Measurements from ENCODE around the gene ADIPOR2. TPM values are rescaled to one million over a fixed set of nuclear protein-coding genes. Genes with fewer than 3 reads are reported as not detected.

Gene ADIPOR2
- total RNA-seq, 1 donor from 2014 or later, result 43.0 TPM

DNA sequence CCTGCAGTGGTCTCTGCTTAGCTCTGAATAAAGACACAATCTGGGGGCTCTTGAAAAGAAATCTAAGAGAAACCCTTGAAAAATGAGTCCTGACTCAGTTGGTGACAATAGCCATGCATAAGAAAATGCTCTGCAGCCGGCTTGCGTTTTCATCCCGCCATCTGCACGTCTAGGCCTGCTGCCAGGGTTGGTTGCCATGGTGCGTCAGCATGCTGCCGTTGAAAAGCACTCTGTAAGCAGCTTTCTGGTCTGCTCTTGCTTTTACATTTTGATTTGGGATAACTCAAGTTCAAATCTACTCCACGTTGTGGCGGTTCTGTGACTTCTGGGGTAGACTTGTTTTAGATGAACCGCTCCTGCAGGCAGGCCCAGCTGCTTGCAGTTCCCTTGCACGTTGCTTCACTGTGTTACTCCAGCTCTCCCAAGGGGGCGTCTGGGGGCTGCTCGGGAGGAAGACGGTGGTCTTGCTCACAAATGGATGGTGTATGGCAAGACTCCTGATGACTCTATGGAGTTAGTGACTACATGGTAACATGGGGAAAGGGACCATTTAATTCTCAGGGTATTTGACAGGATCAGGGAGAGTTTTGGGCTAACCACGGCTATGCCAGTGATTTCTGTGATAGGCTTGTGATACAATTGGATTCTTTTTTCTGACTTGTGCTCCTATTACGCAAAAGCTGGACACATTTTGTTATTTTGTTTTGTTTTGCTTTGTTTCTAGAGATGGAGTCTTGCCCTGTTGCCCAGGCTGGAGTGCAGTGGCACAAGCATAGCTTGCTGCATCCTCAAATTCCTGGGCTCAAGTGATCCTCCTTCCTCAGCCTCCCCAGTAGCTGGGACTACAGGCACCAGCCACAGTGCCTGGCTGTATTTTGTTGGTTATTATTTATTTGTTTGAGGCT, 46.1 kb upstream of the ADIPOR2 start:
- intact Hi-C loops (cut with micrococcal nuclease), result no loop called here
- DNase-seq (no peak), ATAC-seq (ENCODE audit: low read depth) (no peak)
- Mint-ChIP-seq H3K36me3 (ENCODE audit: low read depth) (no peaks in the 10 kb centered on the region), H3K4me1 (peaks cover 18% of the 10 kb centered on the region), H3K27ac (no peak overlapping the region), H3K27me3 (peaks cover 5% of the 10 kb centered on the region), H3K9me3 (no peaks in the 10 kb centered on the region), H3K4me3 (no peak overlapping the region)
- CTCF ChIA-PET, result interaction anchor here (0.7 to 3.2 kb wide), 3 partner anchors 10 to 527 kb away, joined by 3 to 18 read pairs (median 3); no protein-coding TSS in a partner anchor
- POLR2A ChIA-PET, result no interaction called here
- TF ChIP-seq, protein P1, sequence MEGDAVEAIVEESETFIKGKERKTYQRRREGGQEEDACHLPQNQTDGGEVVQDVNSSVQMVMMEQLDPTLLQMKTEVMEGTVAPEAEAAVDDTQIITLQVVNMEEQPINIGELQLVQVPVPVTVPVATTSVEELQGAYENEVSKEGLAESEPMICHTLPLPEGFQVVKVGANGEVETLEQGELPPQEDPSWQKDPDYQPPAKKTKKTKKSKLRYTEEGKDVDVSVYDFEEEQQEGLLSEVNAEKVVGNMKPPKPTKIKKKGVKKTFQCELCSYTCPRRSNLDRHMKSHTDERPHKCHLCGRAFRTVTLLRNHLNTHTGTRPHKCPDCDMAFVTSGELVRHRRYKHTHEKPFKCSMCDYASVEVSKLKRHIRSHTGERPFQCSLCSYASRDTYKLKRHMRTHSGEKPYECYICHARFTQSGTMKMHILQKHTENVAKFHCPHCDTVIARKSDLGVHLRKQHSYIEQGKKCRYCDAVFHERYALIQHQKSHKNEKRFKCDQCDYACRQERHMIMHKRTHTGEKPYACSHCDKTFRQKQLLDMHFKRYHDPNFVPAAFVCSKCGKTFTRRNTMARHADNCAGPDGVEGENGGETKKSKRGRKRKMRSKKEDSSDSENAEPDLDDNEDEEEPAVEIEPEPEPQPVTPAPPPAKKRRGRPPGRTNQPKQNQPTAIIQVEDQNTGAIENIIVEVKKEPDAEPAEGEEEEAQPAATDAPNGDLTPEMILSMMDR (IDR thresholded peaks at IDR 0.05), result no peak

DNA sequence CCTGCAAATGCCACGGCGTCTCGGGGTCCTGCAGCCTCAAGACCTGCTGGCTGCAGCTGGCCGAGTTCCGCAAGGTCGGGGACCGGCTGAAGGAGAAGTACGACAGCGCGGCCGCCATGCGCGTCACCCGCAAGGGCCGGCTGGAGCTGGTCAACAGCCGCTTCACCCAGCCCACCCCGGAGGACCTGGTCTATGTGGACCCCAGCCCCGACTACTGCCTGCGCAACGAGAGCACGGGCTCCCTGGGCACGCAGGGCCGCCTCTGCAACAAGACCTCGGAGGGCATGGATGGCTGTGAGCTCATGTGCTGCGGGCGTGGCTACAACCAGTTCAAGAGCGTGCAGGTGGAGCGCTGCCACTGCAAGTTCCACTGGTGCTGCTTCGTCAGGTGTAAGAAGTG, 45.1 kb upstream of the ADIPOR2 start:
- Mint-ChIP-seq H3K27me3 (peaks cover 7% of the 10 kb centered on the region), H3K36me3 (ENCODE audit: low read depth) (no peaks in the 10 kb centered on the region), H3K4me3 (no peak overlapping the region), H3K27ac (no peak overlapping the region), H3K9me3 (no peaks in the 10 kb centered on the region), H3K4me1 (peaks cover 18% of the 10 kb centered on the region)
- intact Hi-C loops (cut with micrococcal nuclease), result no loop called here
- CTCF ChIA-PET, result interaction anchor here (3.2 kb wide), 1 partner anchor 11 kb away, joined by 18 read pairs; no protein-coding TSS in a partner anchor
- ATAC-seq (ENCODE audit: low read depth) (no peak), DNase-seq (no peak)
- TF ChIP-seq, protein P1 (IDR thresholded peaks at IDR 0.05), result no peak
- POLR2A ChIA-PET, result interaction anchor here (0.6 kb wide), 1 partner anchor 8 kb away, joined by 6 read pairs; no protein-coding TSS in a partner anchor

- Mint-ChIP-seq H3K27ac (no peak overlapping the region), H3K4me3 (peak overlapping the region; percentile 25), H3K27me3 (peaks cover 11% of the 10 kb centered on the region), H3K36me3 (ENCODE audit: low read depth) (no peaks in the 10 kb centered on the region), H3K9me3 (no peaks in the 10 kb centered on the region), H3K4me1 (peaks cover 18% of the 10 kb centered on the region)
- TF ChIP-seq, protein P1 (IDR thresholded peaks at IDR 0.05), result no peak
- DNase-seq (no peak), ATAC-seq (ENCODE audit: low read depth) (peak; percentile 47)
- POLR2A ChIA-PET, result no interaction called here
- CTCF ChIA-PET, result interaction anchor here (0.6 to 11.5 kb wide), 4 partner anchors 12 to 528 kb away, joined by 3 to 257 read pairs (median 9); no protein-coding TSS in a partner anchor
- intact Hi-C loops (cut with micrococcal nuclease), result no loop called here
These were observed 44.1 kb upstream of the ADIPOR2 start for GRCh38 chr12:1646569-1647284.

DNA sequence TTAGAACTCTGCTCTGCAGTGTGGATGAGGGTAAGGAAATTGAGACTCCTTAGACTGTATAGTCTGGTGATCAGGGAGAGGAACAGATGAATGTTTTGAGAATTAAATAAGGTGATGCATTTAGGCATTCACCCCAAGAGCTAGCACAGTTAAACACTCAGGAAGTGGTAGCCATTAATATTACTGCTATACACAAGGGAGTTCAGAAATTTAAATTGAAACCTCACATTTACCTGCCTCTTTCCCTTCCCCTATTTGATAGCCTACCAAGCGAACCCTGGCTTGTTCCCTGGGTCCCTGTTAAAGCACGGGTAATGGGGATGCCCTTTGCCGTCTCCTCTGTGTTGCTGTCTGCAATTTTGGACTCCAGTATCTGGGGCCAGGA, 43.6 kb upstream of the ADIPOR2 start:
- CTCF ChIA-PET, result interaction anchor here (1.2 to 11.5 kb wide), 3 partner anchors 13 to 529 kb away, joined by 5 to 257 read pairs (median 13); no protein-coding TSS in a partner anchor
- Mint-ChIP-seq H3K4me1 (peaks cover 18% of the 10 kb centered on the region), H3K9me3 (no peaks in the 10 kb centered on the region), H3K27me3 (peaks cover 14% of the 10 kb centered on the region), H3K36me3 (ENCODE audit: low read depth) (no peaks in the 10 kb centered on the region), H3K4me3 (peak overlapping the region; percentile 25), H3K27ac (no peak overlapping the region)
- ATAC-seq (ENCODE audit: low read depth), result peak; percentile 54
- intact Hi-C loops (cut with micrococcal nuclease), result no loop called here
- TF ChIP-seq, protein P1 (IDR thresholded peaks at IDR 0.05), result no peak
- no peak for DNase-seq
- POLR2A ChIA-PET, result no interaction called here

All from activated B cell treated with CpG ODN at 0.5 μM for 24 hours (primary cell).